ENCODE data around the gene QPCT. TPM values are rescaled to one million over a fixed set of nuclear protein-coding genes. Genes with fewer than 3 reads are reported as not detected.

Gene QPCT
- total RNA-seq, 1 experiment from 2014 or later = not detected

GRCh38 chr2:37348155-37348554, 3.7 kb downstream of the QPCT start:
- Mint-ChIP-seq H3K4me3 (no peak overlapping the region), H3K4me1 (peaks cover 31 to 33% of the 10 kb centered on the region in 2 experiments), H3K27me3 (ENCODE audit: low read depth) (no peaks in the 10 kb centered on the region; the same call in 1 of the 2 replicates), H3K27ac (no peak overlapping the region; a peak in 1 of 7 replicates), H3K36me3 (ENCODE audit: insufficient read depth in 1 of 3, low read depth in 3 of 3) (no peaks in the 10 kb centered on the region; a peak in 1 of 7 replicates), H3K9me3 (no peaks in the 10 kb centered on the region)
- no peak overlapping the region for H3K4ac ChIP-seq (ENCODE audit: low read depth, low read length)
- H2BK5ac ChIP-seq (ENCODE audit: insufficient read length, low read length) = no peak overlapping the region
- no peaks in the 10 kb centered on the region for H3K23me2 ChIP-seq (ENCODE audit: insufficient read length, low read depth, low read length, poor library complexity, severe bottlenecking)
- H2BK15ac ChIP-seq (ENCODE audit: low read depth, low read length) = no peak overlapping the region
- no peak overlapping the region for H3K14ac ChIP-seq (ENCODE audit: insufficient read depth, low read length)
- WGBS (ENCODE audit: extremely low coverage, insufficient read length, low lambda C conversion rate) = no CpG with 5 or more reads among the region's 5 CpGs
- H2AFZ ChIP-seq (ENCODE audit: low read length) = no peak overlapping the region
- no peak overlapping the region for H4K5ac ChIP-seq (ENCODE audit: insufficient read length, low read depth, low read length)
- H2BK12ac ChIP-seq (ENCODE audit: insufficient read length, low read depth, low read length) = no peak overlapping the region
- no peaks in the 10 kb centered on the region for H3K27me3 ChIP-seq (ENCODE audit: insufficient read depth, low read length)
- H3K23ac ChIP-seq (ENCODE audit: insufficient read length, low read depth, low read length) = no peak overlapping the region
- no peaks in the 10 kb centered on the region for H3K9me3 ChIP-seq (ENCODE audit: control insufficient read depth, low read depth, low read length)
- H3T11ph ChIP-seq (ENCODE audit: low read length) = no peak overlapping the region
- H3K79me2 ChIP-seq (ENCODE audit: insufficient read depth, low read length) = no peaks in the 10 kb centered on the region
- TF ChIP-seq CTCF (conservative IDR thresholded peaks at IDR 0.05) = no peak
- no peaks in the 10 kb centered on the region for H4K20me1 ChIP-seq (ENCODE audit: control insufficient read depth, insufficient read depth, insufficient read length)
- H2BK20ac ChIP-seq (ENCODE audit: low read depth, low read length, poor library complexity, severe bottlenecking) = no peak overlapping the region
- DNase-seq = no peak
- no peak overlapping the region for H3K18ac ChIP-seq (ENCODE audit: insufficient read length, low read depth, low read length)
- no peak overlapping the region for H2AK5ac ChIP-seq (ENCODE audit: insufficient read length, low read length)
- no peak overlapping the region for H4K8ac ChIP-seq (replicated peaks; ENCODE audit: insufficient read length, low read depth, low read length)
- H3K56ac ChIP-seq (ENCODE audit: insufficient read length, low read depth, low read length) = no peak overlapping the region
- H2BK120ac ChIP-seq (ENCODE audit: low read depth, low read length, poor library complexity, severe bottlenecking) = no peak overlapping the region
- peaks cover 7% of the 10 kb centered on the region; the same call in 1 of the 2 replicates for H3K4me1 ChIP-seq (ENCODE audit: insufficient read depth, low read length)
- no peak overlapping the region for H3K4me2 ChIP-seq (ENCODE audit: insufficient read depth, insufficient read length, low read length)
- no peaks in the 10 kb centered on the region for H3K79me1 ChIP-seq (ENCODE audit: insufficient read depth, low read depth, low read length, poor library complexity, severe bottlenecking)
- H3K9ac ChIP-seq (ENCODE audit: extremely low read depth, insufficient read length, low read length) = no peak overlapping the region
- H4K91ac ChIP-seq (ENCODE audit: insufficient read length, low read depth, low read length) = no peak overlapping the region
- H3K27ac ChIP-seq (ENCODE audit: insufficient read length, low read depth, low read length) = no peak overlapping the region

Data from H9 (cell line).